H1 (cell line): ENCODE data around the gene ENPEP. TPM values are rescaled to one million over a fixed set of nuclear protein-coding genes. Genes with fewer than 3 reads are reported as not detected.

Experiments used
- CTCF ChIA-PET: fragments of 300-600 bp; sonication (Branson Sonifier 250); formaldehyde crosslinking; loops from one replicate; lab custom pipeline; 2021; ENCODE audit not compliant: partially characterized antibody; lab: Charles Lee
- POLR2A ChIA-PET: fragments of 300-600 bp; sonication (Branson Sonifier 250); formaldehyde crosslinking; loops from one replicate; lab custom pipeline; 2021; ENCODE audit warnings: inconsistent platforms; ENCODE audit not compliant: partially characterized antibody; lab: Charles Lee
- DNase-seq, 2 experiments: peaks; one replicate each; pipeline versions ENCODE4 v3.0.0 to v3.0.0-alpha.2; 2010 to 2022; ENCODE audit warnings: low spot score in 2 of 2, low read depth in 1 of 2, mixed read lengths in 1 of 2
- FAIRE-seq: peaks from 2 replicates; lab custom pipeline; 2011; peaks lifted over from hg19 to GRCh38; lab: Jason Lieb, UNC
- H2AFZ ChIP-seq: 2 replicates; pipeline ENCODE4 v1.8.1; 2012; ENCODE audit warnings: low read length, inconsistent platforms
- H2AK5ac ChIP-seq: 2 replicates; pipeline ENCODE4 v1.6.1; 2013; ENCODE audit warnings: low read depth, low read length
- H2BK120ac ChIP-seq: replicated peaks from 2 replicates; pipeline ENCODE3; 2013; ENCODE audit warnings: low read depth, low read length, inconsistent platforms
- H2BK12ac ChIP-seq: 2 replicates; pipeline ENCODE4 v1.6.1; 2013; ENCODE audit warnings: low read depth, low read length
- H2BK15ac ChIP-seq: 2 replicates; pipeline ENCODE4 v1.6.1; 2013; ENCODE audit warnings: low read length
- H2BK20ac ChIP-seq: 2 replicates; pipeline ENCODE4 v1.6.1; 2013; ENCODE audit warnings: low read length
- H2BK5ac ChIP-seq: 2 replicates; pipeline ENCODE4 v1.6.1; 2013; ENCODE audit warnings: low read depth, low read length
- H3K14ac ChIP-seq: 2 replicates; pipeline ENCODE4 v1.6.1; 2013; ENCODE audit warnings: inconsistent platforms; ENCODE audit not compliant: insufficient read length
- H3K18ac ChIP-seq: 2 replicates; pipeline ENCODE4 v1.6.1; 2013; ENCODE audit warnings: low read length; ENCODE audit errors: extremely low read depth
- H3K23ac ChIP-seq: 2 replicates; pipeline ENCODE4 v1.6.1; 2013; ENCODE audit warnings: inconsistent platforms; ENCODE audit not compliant: insufficient read length
- H3K23me2 ChIP-seq: 2 replicates; pipeline ENCODE4 v1.6.1; 2013; ENCODE audit warnings: low read depth, low read length
- H3K27ac ChIP-seq: 2 replicates; pipeline ENCODE4 v1.6.1; 2011; ENCODE audit warnings: low read depth, low read length, inconsistent platforms
- H3K27me3 ChIP-seq, 4 experiments: replicated peaks in 1 of 4; 1 replicate in 1 of 4; 2 replicates in 3 of 4; pipeline versions ENCODE4 v1.6.1 to v1.8.1; 2011 to 2013; ENCODE audit warnings: low read length in 3 of 4, mild to moderate bottlenecking in 3 of 4, inconsistent platforms in 2 of 4, mixed read lengths in 2 of 4, moderate library complexity in 1 of 4; ENCODE audit not compliant: control insufficient read depth in 3 of 4, insufficient read depth in 3 of 4; ENCODE audit errors: extremely low read depth in 1 of 4
- H3K36me3 ChIP-seq, 4 experiments: 2 replicates each; pipeline versions ENCODE4 v1.6.1 to v1.8.1; 2011 to 2013; ENCODE audit warnings: mild to moderate bottlenecking in 4 of 4, low read length in 3 of 4, moderate library complexity in 2 of 4, control low read depth in 1 of 4, inconsistent platforms in 1 of 4; ENCODE audit not compliant: insufficient read depth in 4 of 4, control insufficient read depth in 2 of 4
- H3K4ac ChIP-seq: replicated peaks from 2 replicates; pipeline ENCODE3; 2013; ENCODE audit warnings: low read length, low read depth, mixed read lengths, inconsistent platforms; ENCODE audit not compliant: insufficient read length
- H3K4me1 ChIP-seq, 4 experiments: replicated peaks in 1 of 4; 1 replicate in 1 of 4; 2 replicates in 3 of 4; pipeline versions ENCODE4 v1.6.1 to v1.8.1; 2011 to 2013; ENCODE audit warnings: low read length in 3 of 4, inconsistent platforms in 2 of 4, mixed read lengths in 1 of 4; ENCODE audit not compliant: insufficient read depth in 4 of 4, control insufficient read depth in 3 of 4
- H3K4me2 ChIP-seq, 2 experiments: 2 replicates each; pipeline versions ENCODE4 v1.6.1 to v1.8.1; 2011 to 2013; ENCODE audit warnings: low read depth in 2 of 2, low read length in 2 of 2, control low read depth in 1 of 2, inconsistent platforms in 1 of 2, mild to moderate bottlenecking in 1 of 2; ENCODE audit not compliant: insufficient read depth in 1 of 2
- H3K4me3 ChIP-seq, 4 experiments: fragments of 200-600, 300-600 bp in 1 of 4; sonication (generic), shearing (Covaris generic), sonication (Bioruptor Twin) in 1 of 4; 2 replicates each; pipeline versions ENCODE4 v1.5.1 to v1.8.1; 2011 to 2016; ENCODE audit warnings: low read length in 4 of 4, low read depth in 3 of 4, control low read depth in 2 of 4, inconsistent platforms in 2 of 4, mild to moderate bottlenecking in 2 of 4, mixed read lengths in 1 of 4, moderate library complexity in 1 of 4; ENCODE audit not compliant: insufficient read depth in 2 of 4; ENCODE audit errors: extremely low read depth in 1 of 4
- H3K56ac ChIP-seq: replicated peaks from 2 replicates; pipeline ENCODE3; 2013; ENCODE audit warnings: low read depth, mild to moderate bottlenecking, mixed read lengths, low read length, inconsistent platforms; ENCODE audit not compliant: insufficient read length
- H3K79me1 ChIP-seq: 2 replicates; pipeline ENCODE4 v1.6.1; 2013; ENCODE audit warnings: low read depth, low read length, control low read depth
- H3K79me2 ChIP-seq, 2 experiments: 2 replicates each; pipeline versions ENCODE4 v1.6.1 to v1.8.1; 2012 to 2013; ENCODE audit warnings: low read length in 2 of 2, mild to moderate bottlenecking in 2 of 2, inconsistent platforms in 1 of 2; ENCODE audit not compliant: insufficient read depth in 2 of 2, control insufficient read depth in 1 of 2
- H3K9ac ChIP-seq, 4 experiments: replicated peaks in 1 of 4; 1 replicate in 1 of 4; 2 replicates in 3 of 4; pipeline versions ENCODE4 v1.6.1 to v1.8.1; 2011 to 2013; ENCODE audit warnings: low read depth in 3 of 4, low read length in 3 of 4, control low read depth in 2 of 4, mild to moderate bottlenecking in 2 of 4, moderate library complexity in 2 of 4, inconsistent platforms in 1 of 4; ENCODE audit errors: extremely low read depth in 1 of 4
- H3K9me3 ChIP-seq, 2 experiments: 2 replicates each; pipeline versions ENCODE4 v1.6.1 to v1.8.1; 2012 to 2013; ENCODE audit warnings: mild to moderate bottlenecking in 2 of 2, moderate library complexity in 2 of 2, control low read depth in 1 of 2, inconsistent platforms in 1 of 2, low read depth in 1 of 2, low read length in 1 of 2, mixed read lengths in 1 of 2; ENCODE audit not compliant: insufficient read depth in 2 of 2
- H4K20me1 ChIP-seq, 2 experiments: replicated peaks in 1 of 2; 2 replicates each; pipeline versions ENCODE3 to v1.8.1; 2011 to 2013; ENCODE audit warnings: inconsistent platforms in 2 of 2, low read length in 2 of 2, mild to moderate bottlenecking in 1 of 2; ENCODE audit not compliant: insufficient read depth in 2 of 2, control insufficient read depth in 1 of 2
- H4K5ac ChIP-seq: 2 replicates; pipeline ENCODE4 v1.6.1; 2013; ENCODE audit warnings: low read length, low read depth, mixed read lengths, inconsistent platforms; ENCODE audit not compliant: insufficient read length
- H4K8ac ChIP-seq: 2 replicates; pipeline ENCODE4 v1.8.0; 2013; ENCODE audit warnings: mild to moderate bottlenecking, moderate library complexity, low read length, inconsistent platforms; ENCODE audit not compliant: insufficient read depth; ENCODE audit errors: extremely low read depth
- H4K91ac ChIP-seq: replicated peaks from 2 replicates; pipeline ENCODE3; 2013; ENCODE audit warnings: low read length, mixed read lengths, inconsistent platforms; ENCODE audit not compliant: insufficient read length
- ATF2 ChIP-seq: IDR thresholded peaks from 2 replicates; pipeline ENCODE4 v1.6.1; 2012; ENCODE audit warnings: low read length, inconsistent platforms
- CTCF ChIP-seq, 3 experiments: IDR thresholded peaks; 1 replicate in 2 of 3; 2 replicates in 1 of 3; pipeline versions ENCODE4 v1.5.1 to v1.6.1; 2011; ENCODE audit warnings: low read length in 3 of 3, mild to moderate bottlenecking in 3 of 3, inconsistent platforms in 2 of 3, low read depth in 1 of 3, moderate library complexity in 1 of 3; ENCODE audit not compliant: insufficient read depth in 1 of 3; ENCODE audit errors: control extremely low read depth in 1 of 3
- GABPA ChIP-seq: IDR thresholded peaks from 2 replicates; pipeline ENCODE4 v1.6.1; 2011; ENCODE audit warnings: mild to moderate bottlenecking, low read length, moderate library complexity, borderline replicate concordance; ENCODE audit not compliant: insufficient read depth
- RNF2 ChIP-seq: fragments of 200-900, 300-1000 bp; sonication (generic); IDR thresholded peaks from 2 replicates; pipeline ENCODE4 v1.7.1; 2016; ENCODE audit warnings: borderline replicate concordance, low read depth, mild to moderate bottlenecking, antibody characterized with exemption, low read length; ENCODE audit not compliant: poor library complexity, severe bottlenecking; ENCODE audit errors: missing control alignments
- SP2 ChIP-seq: IDR thresholded peaks from 2 replicates; pipeline ENCODE4 v1.6.1; 2012; ENCODE audit warnings: mild to moderate bottlenecking, low read length, inconsistent platforms
- SRF ChIP-seq: IDR thresholded peaks from 2 replicates; pipeline ENCODE4 v1.6.1; 2011; ENCODE audit warnings: mild to moderate bottlenecking, low read depth, low read length, moderate library complexity
- USF2 ChIP-seq: IDR thresholded peaks from 2 replicates; pipeline ENCODE4 v1.6.1; 2011; ENCODE audit warnings: low read length, improper control_type of control experiment
- YY1 ChIP-seq: IDR thresholded peaks from 2 replicates; pipeline ENCODE4 v1.6.1; 2011; ENCODE audit warnings: low read depth, mild to moderate bottlenecking, low read length
- WGBS, 2 experiments: shearing (Covaris generic) in 1 of 2; methylation state at CpG; one replicate each; pipeline versions ENCODE4 v1.1.6 to v1.1.7; 2013 to 2015; ENCODE audit warnings: low lambda C conversion rate in 2 of 2, mixed read lengths in 2 of 2, inconsistent platforms in 1 of 2, low coverage in 1 of 2, missing lambda C conversion rate in 1 of 2; ENCODE audit not compliant: insufficient replicate concordance in 2 of 2, insufficient coverage in 1 of 2, insufficient read length in 1 of 2; ENCODE audit errors: extremely low coverage in 1 of 2, missing lambda C conversion rate in 1 of 2; 5-methylcytosine and 5-hydroxymethylcytosine counted together
- polyA plus RNA-seq, 7 experiments: library from polyadenylated mRNA; depleted of rRNA in 3 of 7; stranded (reverse) in 5 of 7; unstranded in 2 of 7; fragments of >200 nt in 5 of 7; fragments of 200-250 nt in 2 of 7; gene quantifications; 1 replicate in 5 of 7; 2 replicates in 1 of 7; 4 replicates in 1 of 7; pipeline versions ENCODE4 v1.2.1 to v1.2.3, GENCODE V29; 2011 to 2013; ENCODE audit warnings: missing spikeins in 2 of 7, mixed read lengths in 2 of 7
- total RNA-seq: library from RNA; stranded (reverse); fragmentation: NEBNext Ultra II Directional; extraction: Animal tissue kit (Norgen Biotek cat#: 25700); gene quantifications from 2 replicates; pipeline ENCODE4 v1.2.1, GENCODE V29; 2021

ENPEP gene
- total and polyA plus RNA-seq, 2 of the 8 experiments (the other 6 are each of a cell fraction or from before 2014, with no cell fraction given): 0.09 to 0.61 TPM

- Histone ChIP-seq H3K9ac (no peak overlapping the region), H3K23me2 (no peaks in the 10 kb centered on the region), H3K23ac (no peak overlapping the region), H3K36me3 (no peaks in the 10 kb centered on the region), H2BK20ac (no peak overlapping the region), H4K20me1 (no peaks in the 10 kb centered on the region), H3K4me3 (no peak overlapping the region), H4K91ac (no peak overlapping the region), H4K5ac (no peak overlapping the region), H3K4ac (no peak overlapping the region), H3K9me3 (no peaks in the 10 kb centered on the region), H2BK120ac (no peak overlapping the region), H3K27ac (no peak overlapping the region), H3K4me2 (no peak overlapping the region), H2BK5ac (no peak overlapping the region), H3K4me1 (0 out of 7 replicates have a peak, but pooled peaks cover 0 to 1% (median 0%) of the 10 kb centered on the region in 4 experiments), H3K14ac (no peak overlapping the region), H3K79me2 (no peaks in the 10 kb centered on the region), H3K18ac (no peak overlapping the region), H2BK15ac (no peak overlapping the region), H2AK5ac (no peak overlapping the region), H2BK12ac (no peak overlapping the region), H2AFZ (no peak overlapping the region), H3K27me3 (no peaks in the 10 kb centered on the region), H3K56ac (no peak overlapping the region), H4K8ac (no peak overlapping the region), H3K79me1 (no peaks in the 10 kb centered on the region)
- DNase-seq (no peak), FAIRE-seq (no peak)
- CTCF ChIA-PET: interaction anchor here (0.8 to 1.0 kb wide), 2 partner anchors 31 to 545 kb away, joined by 3 to 4 read pairs; no protein-coding TSS in a partner anchor
- WGBS, 2 experiments: 93% methylated on average over 1 of the region's 1 CpG; no CpG with 5 or more reads in 1 of the 2 experiments
- POLR2A ChIA-PET: no interaction called here
- TF ChIP-seq SRF (no peak), GABPA (no peak), RNF2 (no peak), YY1 (no peak), USF2 (no peak), CTCF (IDR thresholded peaks at IDR 0.05; ENCODE audit: control extremely low read depth in 1 of 3, insufficient read depth in 1 of 3, low read depth in 1 of 3, low read length in 3 of 3) (no peak), SP2 (no peak), ATF2 (no peak)
Measured at GRCh38 chr4:110550260-110550659, 74.3 kb downstream of the ENPEP start.
